Body of pancreas (tissue), 4 donors: ENCODE results near the gene SLC35F6.
"Not testable (repeated sequence)": the region's sequence is repeated elsewhere in the genome, so short reads cannot be mapped to it uniquely, and the experiment has no call there.

ENCODE experiments used
- POLR2A ChIP-seq, 3 donors: fragments of 450-650 bp; IDR thresholded peaks; one replicate each; pipeline ENCODE4 v1.6.1; 2016; ENCODE audit warnings: antibody characterized with exemption in 3 of 3, mild to moderate bottlenecking in 2 of 3
- TF ChIP-seq, protein P1 (sequence below), 7 experiments: fragments of 450-650 bp in 4 of 7; fragments of 200-600 bp in 3 of 7; sonication (generic) in 3 of 7; IDR thresholded peaks; one replicate each; pipeline ENCODE4 v1.5.1; 2016 to 2019; ENCODE audit warnings: antibody characterized with exemption in 7 of 7

DNA sequence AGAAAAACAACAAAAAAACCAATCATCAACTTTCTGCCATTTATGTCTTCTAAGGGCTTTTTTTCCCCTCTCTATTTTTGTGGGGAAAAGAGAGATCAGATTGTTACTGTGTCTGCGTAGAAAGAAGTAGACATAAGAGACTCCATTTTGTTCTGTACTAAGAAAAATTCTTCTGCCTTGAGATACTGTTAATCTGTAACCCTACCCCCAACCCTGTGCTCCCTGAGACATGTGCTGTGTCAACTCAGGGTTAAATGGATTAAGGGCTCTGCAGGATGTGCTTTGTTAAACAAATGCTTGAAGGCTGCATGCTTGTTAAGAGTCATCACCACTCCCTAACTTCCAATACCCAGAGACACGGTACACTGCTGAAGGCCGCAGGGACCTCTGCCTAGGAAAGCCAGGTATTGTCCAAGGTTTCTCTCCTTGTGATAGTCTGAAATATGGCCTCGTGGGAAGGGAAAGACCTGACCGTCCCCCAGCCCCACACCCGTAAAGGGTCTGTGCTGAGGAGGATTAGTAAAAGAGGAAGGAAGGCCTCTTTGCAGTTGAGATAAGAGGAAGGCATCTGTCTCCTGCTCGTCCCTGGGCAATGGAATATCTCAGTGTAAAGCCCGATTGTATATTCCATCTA lies 14.2 kb upstream of the SLC35F6 start:
- TF ChIP-seq, protein P1, sequence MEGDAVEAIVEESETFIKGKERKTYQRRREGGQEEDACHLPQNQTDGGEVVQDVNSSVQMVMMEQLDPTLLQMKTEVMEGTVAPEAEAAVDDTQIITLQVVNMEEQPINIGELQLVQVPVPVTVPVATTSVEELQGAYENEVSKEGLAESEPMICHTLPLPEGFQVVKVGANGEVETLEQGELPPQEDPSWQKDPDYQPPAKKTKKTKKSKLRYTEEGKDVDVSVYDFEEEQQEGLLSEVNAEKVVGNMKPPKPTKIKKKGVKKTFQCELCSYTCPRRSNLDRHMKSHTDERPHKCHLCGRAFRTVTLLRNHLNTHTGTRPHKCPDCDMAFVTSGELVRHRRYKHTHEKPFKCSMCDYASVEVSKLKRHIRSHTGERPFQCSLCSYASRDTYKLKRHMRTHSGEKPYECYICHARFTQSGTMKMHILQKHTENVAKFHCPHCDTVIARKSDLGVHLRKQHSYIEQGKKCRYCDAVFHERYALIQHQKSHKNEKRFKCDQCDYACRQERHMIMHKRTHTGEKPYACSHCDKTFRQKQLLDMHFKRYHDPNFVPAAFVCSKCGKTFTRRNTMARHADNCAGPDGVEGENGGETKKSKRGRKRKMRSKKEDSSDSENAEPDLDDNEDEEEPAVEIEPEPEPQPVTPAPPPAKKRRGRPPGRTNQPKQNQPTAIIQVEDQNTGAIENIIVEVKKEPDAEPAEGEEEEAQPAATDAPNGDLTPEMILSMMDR (IDR thresholded peaks at IDR 0.05) = not testable (repeated sequence)
- TF ChIP-seq POLR2A (IDR thresholded peaks at IDR 0.05) = not testable (repeated sequence)
